ENCODE measurements around the gene SDCBP2.
A peak's percentile ranks its signal among the peaks of the same experiment; 100 is the strongest.

Gene SDCBP2

DNA sequence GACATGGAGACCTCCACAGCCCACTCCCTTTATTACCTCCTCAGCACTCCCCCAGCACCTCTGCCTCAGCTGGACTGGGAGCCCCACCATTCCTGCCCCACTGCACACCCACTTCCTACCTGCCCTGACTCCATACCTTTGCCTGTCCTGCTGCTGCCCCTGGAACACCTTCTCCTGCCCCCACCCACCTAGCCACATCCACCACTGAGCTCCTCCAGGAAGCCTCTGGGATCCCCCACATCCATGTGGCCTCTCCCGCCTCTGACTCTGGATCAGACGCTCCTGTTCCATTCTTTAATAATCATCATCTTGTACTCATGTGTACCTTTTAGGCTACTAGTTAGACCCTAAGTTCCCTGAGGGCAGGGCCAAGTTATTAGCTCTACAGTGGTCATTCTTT, 2.2 kb upstream of the SDCBP2 start:
- no peak for DNase-seq (ENCODE audit: low read depth in 2 of 2)

DNA sequence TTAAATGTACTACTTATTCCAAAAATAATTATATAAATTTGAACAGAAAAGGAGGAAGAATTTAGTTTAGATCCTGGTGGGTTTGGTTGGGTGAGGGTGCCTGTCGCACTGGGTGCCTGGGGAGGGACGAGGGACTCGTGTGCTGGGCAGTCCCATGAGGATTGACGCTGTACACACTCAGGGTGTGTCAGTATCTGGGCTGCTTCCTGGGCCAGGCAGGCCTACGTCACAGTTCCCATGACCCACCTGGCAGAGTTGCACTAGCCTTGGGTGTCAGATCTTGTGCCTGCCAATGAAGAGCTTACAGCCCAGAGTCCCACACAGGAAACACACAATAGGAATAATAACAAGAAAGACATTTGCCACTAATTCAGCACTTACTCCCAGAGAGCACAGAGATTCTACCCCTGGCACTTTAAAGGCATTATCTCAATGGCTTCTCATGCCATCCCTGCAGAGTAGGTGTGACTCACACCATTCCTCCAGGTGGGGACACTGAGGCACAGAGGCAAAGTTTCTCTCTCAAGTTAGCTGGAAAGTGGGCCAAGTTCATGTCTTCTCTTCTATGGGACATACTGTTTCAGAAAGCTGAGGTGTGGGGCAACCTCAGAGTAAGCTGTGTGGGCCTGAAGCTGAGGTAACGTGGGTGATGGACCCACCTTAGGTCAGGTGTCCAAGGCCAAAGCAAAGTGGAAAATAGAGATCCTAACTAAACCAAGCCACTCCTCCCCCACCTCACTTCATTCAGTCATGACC, 1.3 kb upstream of the SDCBP2 start:
- DNase-seq (ENCODE audit: low read depth in 2 of 2), result no peak

DNA sequence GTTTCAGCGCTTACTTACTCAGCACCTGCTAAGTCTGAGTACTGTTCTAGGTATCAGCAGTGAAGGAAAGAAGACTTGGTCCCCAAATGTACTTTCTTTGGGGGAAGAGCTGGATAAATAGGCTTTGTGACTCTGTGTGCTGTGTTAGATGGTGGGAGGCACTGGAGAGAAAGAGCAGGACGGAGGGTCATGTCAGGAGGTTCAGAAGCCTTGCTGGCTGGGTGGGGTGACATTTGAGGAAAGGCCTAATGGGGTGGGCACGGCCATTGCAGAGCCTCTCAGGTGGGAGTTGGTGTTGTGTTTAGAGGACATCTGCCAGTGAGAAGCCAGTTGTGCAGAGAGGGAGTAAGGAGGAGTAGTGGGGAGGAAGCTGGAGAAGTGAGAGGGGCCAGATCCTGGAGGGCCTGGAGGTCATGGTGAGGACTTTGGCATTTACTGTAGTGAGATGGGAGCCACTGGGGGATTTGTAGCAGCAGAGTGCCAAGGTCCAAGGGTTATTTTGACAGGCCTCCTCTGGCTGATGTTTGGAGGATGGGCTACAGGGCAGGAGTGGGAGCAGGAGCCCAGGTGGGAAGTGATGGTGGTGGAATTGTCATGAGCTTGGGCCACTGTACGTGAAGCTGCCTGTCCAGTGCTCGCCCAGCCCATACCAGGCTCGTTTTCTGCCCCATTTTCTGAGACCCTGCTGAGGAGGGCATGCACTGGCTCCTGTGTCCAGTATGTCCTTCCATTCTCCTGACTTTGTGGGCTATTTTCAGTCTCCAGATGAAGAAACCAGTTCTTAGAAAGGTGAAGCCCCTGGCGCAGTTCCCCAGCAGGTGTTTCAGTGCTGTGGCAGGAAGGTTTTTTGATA, 886 bp downstream of the SDCBP2 start:
- no peak for DNase-seq (ENCODE audit: low read depth in 2 of 2)

DNA sequence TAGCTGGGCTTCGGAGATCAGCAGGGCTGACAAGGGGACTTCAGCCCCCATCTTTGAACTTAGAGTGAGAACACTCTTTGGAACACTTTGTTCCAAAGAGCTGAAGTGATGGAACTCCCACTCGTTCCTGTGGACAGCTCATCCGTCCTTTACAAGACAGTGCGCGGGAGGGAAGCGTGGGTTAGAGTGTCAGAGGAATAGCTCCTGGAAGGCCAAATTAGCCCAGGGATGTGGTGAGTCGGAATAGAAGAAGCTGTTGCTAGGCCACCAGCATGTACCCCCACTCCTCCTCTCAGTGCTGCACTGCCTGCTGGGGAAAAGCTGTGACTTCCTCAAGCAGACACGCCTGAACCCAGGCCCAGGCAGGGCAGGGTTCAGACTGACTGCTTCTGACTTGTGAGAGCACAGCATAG, 1.7 kb downstream of the SDCBP2 start:
- no peak for DNase-seq (ENCODE audit: low read depth in 2 of 2)

DNA sequence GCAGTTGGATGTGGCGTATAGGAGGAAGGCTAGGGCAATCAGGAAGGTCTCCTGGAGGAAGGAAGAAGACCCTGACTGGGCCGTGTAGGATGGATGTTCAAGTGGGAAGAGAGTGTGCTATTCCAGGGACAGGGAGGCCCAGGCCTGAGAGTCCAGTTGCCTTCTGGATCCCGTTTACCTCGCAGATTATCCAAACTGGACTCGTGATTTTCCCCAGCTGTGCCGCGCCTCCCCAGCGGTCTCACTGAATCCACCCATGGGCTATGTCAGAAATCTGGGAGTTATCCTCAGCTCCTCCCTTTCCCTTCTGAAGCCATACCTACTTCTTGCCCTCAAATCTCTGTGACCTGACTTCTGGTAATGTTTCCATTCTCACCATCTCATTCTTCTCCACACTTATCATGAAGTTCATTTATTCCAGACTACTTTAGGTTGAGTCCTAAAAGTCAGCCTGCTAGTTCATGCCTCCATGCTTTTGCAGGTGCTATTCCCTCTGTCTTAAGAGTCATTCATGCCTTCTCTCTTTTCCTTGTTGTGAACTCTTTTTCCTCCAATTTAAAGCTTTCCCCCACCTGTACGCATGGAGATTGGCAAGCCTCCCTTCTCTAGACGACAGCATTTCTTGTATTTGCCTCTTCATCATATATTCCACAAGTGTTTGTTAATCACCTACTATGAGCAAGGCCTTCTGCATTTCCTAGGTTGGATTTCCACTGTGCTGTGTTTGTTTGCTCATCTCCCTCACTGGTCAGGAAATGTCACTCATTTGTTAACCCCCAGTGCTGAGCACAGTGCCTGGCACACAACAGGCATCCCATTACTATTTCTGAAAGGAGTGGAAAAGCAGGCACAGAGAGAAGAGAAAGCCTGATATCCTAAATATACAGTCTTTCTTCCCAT, 2.7 kb downstream of the SDCBP2 start:
- DNase-seq (ENCODE audit: low read depth in 2 of 2), result no peak

DNA sequence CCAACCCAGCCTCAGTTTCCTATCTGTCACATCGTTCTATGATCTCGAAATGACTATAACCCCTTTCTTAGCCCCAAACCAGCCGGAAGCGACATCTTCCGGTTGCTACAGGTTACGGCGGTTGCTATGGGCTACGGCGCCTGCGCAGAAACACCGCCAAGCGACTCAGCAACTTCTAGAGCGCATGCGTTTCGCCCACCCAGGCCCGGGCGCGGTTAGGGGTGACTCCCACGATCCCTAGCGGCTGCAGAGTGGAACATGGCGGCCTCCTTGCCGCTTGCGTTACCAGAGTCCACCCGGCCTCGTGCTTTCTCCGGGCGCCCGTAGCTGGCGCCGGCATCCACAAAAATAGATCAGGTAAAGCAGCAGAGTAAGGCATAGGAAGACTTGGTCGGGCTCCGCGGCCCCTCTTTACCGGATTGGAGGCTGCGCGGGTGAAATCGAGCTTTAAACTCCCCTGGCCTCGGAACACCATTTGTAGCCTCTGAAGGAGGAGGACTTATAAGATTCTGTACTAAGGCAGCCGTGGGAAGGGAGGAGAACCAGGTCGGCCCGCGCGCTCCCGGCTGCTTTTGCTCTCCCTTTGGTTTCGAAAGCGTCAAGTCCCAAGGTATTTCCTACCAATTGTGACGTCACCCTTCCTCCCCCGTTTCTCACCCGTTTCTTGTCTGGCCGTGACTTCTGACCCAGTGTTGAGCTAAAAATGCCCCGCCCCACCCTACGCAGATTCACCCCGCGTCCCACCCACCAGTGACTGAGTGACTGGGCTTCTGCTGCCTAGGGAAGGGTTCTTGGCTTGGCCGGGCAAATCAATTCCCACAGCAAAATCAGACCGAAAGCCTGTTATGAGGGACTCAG, 3.5 kb downstream of the SDCBP2 start:
- DNase-seq (ENCODE audit: low read depth in 2 of 2), result peak; percentile 97 to 98

DNA sequence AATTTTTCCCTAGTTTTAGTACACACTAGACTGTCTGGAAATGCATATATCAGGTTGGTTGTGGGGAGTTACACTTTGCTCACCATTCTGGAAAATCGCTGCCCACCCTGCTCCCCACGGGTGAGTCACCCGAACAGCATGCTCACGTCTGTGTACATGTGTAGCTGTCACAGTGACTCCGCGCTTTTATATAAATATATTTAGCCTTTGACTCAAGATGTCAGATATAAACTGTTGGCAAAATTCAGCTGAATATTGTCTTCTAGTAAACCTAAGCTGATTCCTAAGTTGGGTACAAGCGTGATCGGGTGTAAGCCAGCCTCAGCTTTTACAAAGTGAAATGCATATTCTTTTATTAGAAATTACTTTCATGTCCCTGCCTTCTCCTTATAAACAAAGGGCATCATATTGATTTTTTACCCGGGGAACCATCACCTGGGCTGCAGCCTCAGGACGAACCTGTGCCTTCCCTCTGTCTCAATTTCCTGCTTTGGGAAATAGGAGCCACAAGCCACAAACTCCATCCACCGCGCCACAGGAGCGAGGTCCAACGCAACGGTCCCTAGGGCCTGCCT, 4.3 kb downstream of the SDCBP2 start:
- DNase-seq (ENCODE audit: low read depth in 2 of 2), result peak in 1 of 2 donors; percentile 19

DNA sequence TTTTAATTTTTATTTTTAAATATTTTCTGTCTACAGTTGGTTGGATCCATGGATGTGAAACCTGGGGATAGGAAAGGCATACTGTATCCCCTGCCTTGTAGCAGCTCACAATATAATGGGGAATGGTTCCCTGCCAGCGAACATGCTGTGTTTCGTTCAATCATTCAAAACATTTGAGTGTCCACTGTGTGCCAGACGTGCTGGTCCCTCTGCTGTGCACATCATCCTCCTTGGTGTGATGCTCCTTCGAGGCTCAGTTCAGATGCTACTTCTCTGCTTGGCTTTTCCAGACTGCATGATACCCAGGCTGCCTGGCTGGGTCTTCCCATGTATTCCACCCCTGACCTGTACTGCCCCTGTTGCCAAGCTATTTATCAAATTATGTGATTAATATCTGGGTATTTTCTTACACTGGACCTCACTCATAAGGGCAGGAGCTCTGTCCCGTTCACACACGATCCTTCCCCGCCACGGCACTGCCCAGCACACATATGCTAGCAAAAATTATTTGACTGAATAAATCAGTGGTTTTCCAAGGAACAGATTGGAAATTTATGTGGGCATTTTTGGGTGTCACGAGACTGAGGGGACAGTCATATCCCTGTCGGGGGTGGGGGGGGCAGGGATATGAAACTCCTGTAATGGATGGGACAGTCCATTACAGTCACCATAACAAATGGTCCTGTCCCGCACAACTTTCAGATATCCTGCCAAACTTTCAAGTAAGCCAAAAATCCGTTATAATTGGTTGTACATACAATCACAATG, 4.9 kb downstream of the SDCBP2 start:
- no peak for DNase-seq (ENCODE audit: low read depth in 2 of 2)

DNA sequence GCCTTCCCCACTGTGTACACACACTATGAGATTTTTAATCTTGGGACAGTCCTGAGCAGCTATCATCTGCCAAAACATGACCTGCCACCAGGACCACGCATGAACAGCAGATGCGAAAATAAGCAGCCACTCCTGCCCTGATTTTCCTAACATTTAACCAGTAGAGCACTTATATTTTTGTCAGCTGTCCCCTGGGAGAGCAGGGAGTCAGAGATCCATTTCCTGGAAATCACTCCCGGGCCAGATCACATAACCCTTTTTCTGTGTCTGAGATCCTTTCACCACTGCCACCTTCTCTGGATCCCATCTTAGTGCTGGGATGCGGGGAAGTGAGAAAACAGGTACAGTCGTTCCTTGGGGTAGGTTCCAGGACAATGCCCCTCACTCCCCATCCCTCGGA, 5.7 kb downstream of the SDCBP2 start:
- DNase-seq (ENCODE audit: low read depth in 2 of 2), result no peak

DNA sequence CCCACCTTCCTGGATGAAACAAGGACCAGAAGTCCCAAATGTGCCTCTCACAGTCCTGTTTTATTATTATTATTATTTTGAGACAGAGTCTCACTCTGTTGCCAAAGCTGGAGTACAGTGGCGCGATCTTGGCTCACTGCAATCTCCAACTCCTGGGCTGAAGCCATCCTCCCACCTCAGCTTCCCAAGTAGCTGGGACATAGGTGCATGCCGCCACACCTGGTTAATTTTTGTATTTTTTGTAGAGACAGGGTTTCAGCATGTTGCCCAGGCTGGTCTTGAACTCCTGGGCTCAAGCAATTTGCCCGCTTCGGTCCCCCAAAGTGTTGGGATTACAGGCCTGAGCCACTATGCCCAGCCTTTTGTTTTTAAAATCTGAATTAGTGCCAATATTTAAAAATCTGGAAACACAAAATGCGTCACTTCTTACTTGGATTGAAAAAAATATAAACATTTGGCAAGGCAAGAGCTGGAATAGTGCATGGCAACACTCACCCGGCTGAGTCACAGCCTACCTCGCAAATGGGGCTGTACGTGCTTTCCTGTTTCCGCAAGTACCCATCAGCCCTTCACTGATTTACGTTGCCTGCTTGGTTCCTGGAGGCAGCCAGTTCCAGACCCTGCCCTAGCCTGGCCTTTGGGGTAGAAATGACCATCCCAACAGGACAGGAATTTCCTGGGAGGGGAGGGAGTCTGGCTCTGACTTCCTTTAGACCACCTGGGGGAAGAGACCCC, 6.3 kb downstream of the SDCBP2 start:
- no peak for DNase-seq (ENCODE audit: low read depth in 2 of 2)

DNA sequence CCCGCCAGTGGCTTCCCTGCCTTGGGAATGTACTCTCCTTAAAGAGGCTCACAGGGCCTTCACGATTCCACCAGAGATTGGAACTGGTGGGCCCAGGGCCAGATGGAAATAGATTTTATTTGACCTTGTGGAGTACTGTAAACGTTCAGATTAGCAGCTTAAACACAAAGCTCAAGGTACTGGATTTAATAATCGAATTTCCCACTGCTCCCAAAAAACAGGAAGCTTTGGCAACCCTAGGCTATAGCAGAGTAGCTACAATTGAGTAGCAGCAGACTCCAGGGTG, 7.3 kb downstream of the SDCBP2 start:
- DNase-seq (ENCODE audit: low read depth in 2 of 2), result no peak

DNA sequence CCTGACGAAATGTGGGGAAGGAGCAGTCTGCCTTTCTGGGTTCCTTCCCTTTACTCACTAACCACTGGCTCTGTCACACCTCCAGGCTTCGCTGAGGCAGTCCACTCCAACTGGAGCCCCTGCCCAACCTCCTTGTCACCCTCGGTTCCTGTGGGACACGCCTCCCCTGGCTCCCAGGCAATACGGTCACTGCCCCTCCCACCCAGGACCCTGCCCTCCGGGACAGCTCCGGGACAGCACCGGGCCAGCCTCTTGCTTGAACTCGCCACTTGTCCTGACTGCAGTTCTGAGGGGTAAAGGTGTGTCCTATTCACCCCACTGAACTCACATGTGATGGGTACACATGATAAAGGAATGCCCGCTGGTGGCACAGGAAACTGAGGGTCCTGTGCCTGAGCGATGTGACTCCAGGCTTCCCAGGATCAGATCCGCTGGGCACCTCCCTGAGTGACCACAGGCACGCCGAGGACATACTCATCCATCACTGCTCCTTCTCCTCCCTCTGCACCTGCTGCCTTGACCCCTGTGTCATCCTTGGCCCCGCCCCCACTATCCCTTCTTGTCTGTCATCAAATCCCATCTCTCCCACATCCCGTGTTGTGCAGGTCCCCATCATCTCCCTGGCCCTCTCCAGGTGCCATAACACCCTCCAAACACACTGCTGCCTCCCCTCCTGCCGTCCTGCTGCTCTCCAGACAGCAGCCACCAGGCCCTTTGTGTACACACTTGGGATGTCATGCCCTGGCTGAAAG, 7.9 kb downstream of the SDCBP2 start:
- DNase-seq (ENCODE audit: low read depth in 2 of 2), result no peak

DNA sequence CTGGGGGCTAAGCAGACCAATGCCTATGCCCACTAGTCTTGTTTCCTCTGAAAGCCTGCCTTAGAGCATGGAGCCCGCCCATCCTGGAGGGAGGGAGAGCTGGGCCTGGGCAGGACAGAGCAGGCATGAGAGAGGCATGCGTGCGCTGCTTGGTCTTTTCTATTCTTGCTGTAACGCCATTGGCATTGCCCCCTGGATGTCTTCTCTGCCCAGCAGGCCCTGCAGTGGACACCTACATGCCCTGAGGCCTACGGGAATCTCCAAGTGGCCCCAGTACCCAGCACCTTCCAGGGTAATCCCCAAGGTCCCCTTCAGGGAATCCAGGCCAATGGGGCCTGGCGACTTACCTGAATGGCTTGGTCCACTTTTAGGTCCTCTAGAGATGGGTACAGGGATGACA, 8.9 kb downstream of the SDCBP2 start:
- DNase-seq (ENCODE audit: low read depth in 2 of 2), result no peak

DNA sequence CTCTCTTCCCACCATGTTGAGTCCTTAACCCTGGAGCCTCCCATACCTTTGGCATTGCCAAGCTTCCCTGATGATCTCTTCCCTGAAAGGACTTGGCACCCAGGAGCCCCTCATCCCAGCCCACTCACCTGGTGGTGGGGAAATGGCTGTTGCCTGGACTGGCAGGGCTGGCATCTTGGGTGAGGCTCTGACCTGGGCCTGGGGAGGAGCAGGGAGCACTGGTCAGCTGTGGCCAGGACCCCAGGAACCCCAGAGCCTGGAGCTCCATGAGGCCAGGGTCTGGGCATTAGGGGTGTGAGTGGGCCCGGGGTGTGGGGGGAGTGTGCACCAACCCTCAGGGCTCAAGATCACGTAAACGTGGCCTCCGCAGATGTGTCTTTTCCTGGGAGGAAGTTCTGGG, 9.5 kb downstream of the SDCBP2 start:
- DNase-seq (ENCODE audit: low read depth in 2 of 2), result no peak

DNA sequence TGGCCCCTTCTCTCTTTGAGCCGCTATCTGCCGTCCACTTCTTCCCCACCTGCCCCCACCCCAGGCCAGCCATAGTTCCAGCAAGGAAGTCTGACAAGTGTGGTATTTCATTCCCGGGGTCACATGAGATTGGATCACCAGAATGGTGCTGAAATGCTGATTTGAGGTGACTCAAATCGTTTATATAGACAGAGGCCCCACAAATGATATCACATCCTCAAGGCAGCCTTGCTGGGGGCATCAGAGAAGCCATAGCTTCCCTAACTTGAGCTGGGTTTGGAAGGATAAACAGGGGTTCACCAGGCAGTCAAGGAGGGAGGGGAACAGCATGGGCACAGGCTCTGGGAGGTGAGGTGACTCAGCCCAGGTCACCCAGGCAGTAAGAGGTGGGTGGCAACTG, 9.9 kb downstream of the SDCBP2 start:
- no peak for DNase-seq (ENCODE audit: low read depth in 2 of 2)

DNA sequence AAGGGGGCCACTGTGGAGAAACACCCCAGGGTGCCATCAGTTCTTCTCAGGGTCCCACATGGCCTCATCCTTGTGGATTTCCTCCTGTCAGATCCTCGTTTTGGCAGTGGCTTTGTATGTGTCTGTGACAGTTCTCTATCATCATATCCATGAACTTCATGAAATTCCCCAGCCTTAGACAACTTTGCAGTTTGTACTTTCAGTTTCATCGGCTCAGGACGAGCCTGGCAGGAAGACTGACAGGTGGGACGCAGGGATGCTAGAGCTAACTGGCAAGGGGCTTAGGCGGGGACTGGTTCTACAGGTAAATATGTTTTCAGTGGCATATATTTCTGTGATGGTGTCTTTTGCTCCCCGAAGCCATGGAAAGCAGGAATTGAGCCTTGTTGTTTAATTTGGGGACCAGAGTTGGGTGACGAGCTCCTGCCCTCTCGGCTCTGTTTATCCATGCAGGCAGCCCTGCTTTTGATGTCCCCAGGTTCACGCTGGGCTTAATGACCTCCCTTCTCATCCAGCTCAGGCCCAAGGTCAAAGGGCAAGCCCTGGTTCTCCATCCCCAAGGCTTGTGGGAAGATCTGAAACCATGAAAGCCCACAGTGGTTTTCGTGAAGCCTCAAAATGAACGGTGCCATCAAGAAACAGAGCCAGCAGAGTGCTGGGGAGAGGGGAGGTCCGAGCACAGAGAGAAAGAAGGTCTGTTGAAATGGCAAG, 11.2 kb downstream of the SDCBP2 start:
- DNase-seq (ENCODE audit: low read depth in 2 of 2), result no peak

DNA sequence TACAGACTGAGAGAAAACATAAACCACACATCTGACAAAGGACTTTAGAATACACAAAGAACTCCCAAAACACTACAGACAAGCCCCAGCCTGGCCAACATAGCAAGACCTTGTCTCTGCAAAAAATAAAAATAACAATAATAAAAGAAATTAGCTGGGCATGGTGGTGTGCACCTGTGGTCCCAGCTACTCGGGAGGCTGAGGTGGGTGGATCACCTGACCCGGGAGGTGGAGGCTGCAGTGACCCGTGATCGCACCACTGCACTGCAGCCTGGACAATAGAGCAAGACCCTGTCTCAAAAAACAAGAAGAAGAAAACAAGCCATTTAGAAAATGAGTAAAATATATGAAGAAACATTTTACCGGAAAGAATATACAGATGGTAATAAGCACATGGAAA, 13.1 kb downstream of the SDCBP2 start:
- no peak for DNase-seq (ENCODE audit: low read depth in 2 of 2)

DNA sequence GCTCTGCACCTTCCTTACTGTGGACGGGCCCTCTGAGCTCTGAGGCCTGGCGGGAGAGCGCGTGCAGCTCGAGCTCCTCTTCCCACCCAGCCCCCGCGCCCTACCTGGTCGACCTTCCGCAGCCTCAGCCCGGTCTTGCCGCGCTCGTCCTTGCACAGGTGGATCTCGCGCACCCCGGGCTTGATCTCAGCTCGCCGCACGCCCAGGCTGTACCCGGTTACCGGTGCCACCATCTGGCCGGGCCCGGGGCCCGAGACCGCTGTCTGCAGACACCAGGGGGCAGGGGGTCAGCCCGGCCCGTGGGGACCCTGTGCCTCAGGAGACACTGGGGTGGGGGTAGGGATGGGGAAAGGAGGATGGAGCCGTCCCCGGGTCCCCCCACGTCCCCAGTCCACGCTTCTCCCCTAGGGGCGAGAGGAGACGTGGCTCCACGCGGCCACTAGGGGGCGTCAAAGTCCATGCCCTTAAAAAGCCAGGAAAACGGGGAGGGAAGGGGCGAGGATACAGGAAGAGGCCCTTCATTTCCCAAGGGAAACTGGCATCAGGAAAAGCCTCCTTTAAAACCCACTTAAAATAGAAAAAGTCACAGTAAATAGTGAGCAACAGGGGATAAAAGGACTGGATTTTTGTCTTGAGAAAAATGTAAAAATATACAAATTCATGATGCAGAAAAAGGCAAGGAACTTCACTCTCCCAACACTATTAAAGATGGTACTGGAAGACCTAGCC, 15.5 kb downstream of the SDCBP2 start:
- DNase-seq (ENCODE audit: low read depth in 2 of 2), result peak; percentile 37 to 50

Measured in stimulated activated CD8-positive, alpha-beta memory T cell treated with anti-CD3 and anti-CD28 coated beads, Interleukin-2, amount 100 ng/mL, for 48 hours (primary cell).